Measurements from ENCODE around the gene TTC13. TPM values are rescaled to one million over a fixed set of nuclear protein-coding genes. Genes with fewer than 3 reads are reported as not detected.

The TTC13 gene
- total and polyA plus RNA-seq, 2 of the 13 experiments (the other 11 are each of a cell fraction or from before 2014, with no cell fraction given) = 5.8 to 15.9 TPM

DNA sequence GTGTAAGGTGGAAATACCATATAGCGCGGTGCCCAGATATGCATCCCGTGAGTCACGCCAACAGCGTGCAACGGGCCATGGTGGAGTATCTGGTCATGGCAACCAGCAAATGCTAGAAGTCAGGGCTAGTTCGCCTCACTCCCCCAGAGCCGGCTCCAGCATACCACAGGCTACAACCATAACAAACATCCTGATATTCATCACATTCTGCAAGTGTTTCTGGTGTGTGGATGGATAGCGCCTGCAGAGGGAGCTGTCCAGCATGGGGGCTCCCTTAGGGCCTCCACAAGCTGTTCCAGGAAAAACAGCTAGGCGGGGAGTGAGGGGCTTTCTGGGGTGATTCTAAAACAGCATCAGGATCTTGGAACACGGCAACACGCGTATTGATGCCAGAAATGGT lies 117.2 kb downstream of the TTC13 start:
- Histone ChIP-seq H3K36me3 (replicated peaks in 1 of 2; ENCODE audit: control insufficient read depth in 1 of 2, insufficient read depth in 2 of 2, low read length in 2 of 2) (peaks cover 0 to 2% of the 10 kb centered on the region in 2 experiments; a peak in 4 of 5 replicates), H3K9ac (ENCODE audit: insufficient read depth, low read depth, low read length) (no peak overlapping the region), H3K4me2 (ENCODE audit: low read depth, low read length) (no peak overlapping the region), H3K27ac (ENCODE audit: extremely low read length, insufficient read depth, low read length) (no peak overlapping the region), H3K9me3 (ENCODE audit: low read length) (no peaks in the 10 kb centered on the region), H4K20me1 (ENCODE audit: insufficient read depth, low read length) (0 out of 2 replicates have a peak, but pooled peaks cover 4% of the 10 kb centered on the region), H2AFZ (ENCODE audit: low read length) (no peak overlapping the region), H3K79me2 (ENCODE audit: insufficient read depth, low read length) (peaks cover 34% of the 10 kb centered on the region), H3K27me3 (ENCODE audit: control insufficient read depth in 1 of 2, insufficient read depth in 2 of 2, low read length in 2 of 2) (no peaks in the 10 kb centered on the region), H3K4me3 (replicated peaks in 1 of 3; ENCODE audit: insufficient read depth in 1 of 3, low read depth in 2 of 3, low read length in 3 of 3) (no peak overlapping the region), H3K4me1 (ENCODE audit: insufficient read depth, low read length) (peaks cover 54% of the 10 kb centered on the region)
- 100% methylated on average over 13 of the region's 13 CpGs for WGBS (ENCODE audit: low lambda C conversion rate)
- BruUV-seq (replicated peaks) = no TSS peak
- FAIRE-seq (no peak), ATAC-seq (no peak), DNase-seq (ENCODE audit: low spot score) (no peak)
- CTCF ChIA-PET (ENCODE audit: low intra/inter-chr PET ratio, low total read pairs) = no interaction called here
- intact Hi-C loops (cut with micrococcal nuclease; ENCODE audit: unreplicated experiment) = no loop called here
- in situ Hi-C loops (cut with HindIII; ENCODE audit: extremely low pct_ligation_motif_present, low pct_unique_long_range_greater_than_20kb) = no loop called here
- TF ChIP-seq KAT7 (CRISPR knock-in tag; IDR thresholded peaks at IDR 0.05; ENCODE audit: borderline replicate concordance) = no peak
- TF ChIP-seq ZNF790 (CRISPR knock-in tag; IDR thresholded peaks at IDR 0.05; ENCODE audit: borderline replicate concordance) = no peak
- TF ChIP-seq, protein P1, sequence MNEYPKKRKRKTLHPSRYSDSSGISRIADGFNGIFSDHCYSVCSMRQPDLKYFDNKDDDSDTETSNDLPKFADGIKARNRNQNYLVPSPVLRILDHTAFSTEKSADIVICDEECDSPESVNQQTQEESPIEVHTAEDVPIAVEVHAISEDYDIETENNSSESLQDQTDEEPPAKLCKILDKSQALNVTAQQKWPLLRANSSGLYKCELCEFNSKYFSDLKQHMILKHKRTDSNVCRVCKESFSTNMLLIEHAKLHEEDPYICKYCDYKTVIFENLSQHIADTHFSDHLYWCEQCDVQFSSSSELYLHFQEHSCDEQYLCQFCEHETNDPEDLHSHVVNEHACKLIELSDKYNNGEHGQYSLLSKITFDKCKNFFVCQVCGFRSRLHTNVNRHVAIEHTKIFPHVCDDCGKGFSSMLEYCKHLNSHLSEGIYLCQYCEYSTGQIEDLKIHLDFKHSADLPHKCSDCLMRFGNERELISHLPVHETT (CRISPR knock-in tag; conservative IDR thresholded peaks at IDR 0.05) = no peak
- TF ChIP-seq, protein P2, sequence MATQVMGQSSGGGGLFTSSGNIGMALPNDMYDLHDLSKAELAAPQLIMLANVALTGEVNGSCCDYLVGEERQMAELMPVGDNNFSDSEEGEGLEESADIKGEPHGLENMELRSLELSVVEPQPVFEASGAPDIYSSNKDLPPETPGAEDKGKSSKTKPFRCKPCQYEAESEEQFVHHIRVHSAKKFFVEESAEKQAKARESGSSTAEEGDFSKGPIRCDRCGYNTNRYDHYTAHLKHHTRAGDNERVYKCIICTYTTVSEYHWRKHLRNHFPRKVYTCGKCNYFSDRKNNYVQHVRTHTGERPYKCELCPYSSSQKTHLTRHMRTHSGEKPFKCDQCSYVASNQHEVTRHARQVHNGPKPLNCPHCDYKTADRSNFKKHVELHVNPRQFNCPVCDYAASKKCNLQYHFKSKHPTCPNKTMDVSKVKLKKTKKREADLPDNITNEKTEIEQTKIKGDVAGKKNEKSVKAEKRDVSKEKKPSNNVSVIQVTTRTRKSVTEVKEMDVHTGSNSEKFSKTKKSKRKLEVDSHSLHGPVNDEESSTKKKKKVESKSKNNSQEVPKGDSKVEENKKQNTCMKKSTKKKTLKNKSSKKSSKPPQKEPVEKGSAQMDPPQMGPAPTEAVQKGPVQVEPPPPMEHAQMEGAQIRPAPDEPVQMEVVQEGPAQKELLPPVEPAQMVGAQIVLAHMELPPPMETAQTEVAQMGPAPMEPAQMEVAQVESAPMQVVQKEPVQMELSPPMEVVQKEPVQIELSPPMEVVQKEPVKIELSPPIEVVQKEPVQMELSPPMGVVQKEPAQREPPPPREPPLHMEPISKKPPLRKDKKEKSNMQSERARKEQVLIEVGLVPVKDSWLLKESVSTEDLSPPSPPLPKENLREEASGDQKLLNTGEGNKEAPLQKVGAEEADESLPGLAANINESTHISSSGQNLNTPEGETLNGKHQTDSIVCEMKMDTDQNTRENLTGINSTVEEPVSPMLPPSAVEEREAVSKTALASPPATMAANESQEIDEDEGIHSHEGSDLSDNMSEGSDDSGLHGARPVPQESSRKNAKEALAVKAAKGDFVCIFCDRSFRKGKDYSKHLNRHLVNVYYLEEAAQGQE (IDR thresholded peaks at IDR 0.05; ENCODE audit: borderline replicate concordance in 1 of 2, low read depth in 1 of 2, low read length in 2 of 2) = peak in 1 of 2 experiments; percentile 10; a peak in 1 of 4 replicates
- POLR2A ChIA-PET = no interaction called here
